Measurements from ENCODE around the gene RGMA.

DNA sequence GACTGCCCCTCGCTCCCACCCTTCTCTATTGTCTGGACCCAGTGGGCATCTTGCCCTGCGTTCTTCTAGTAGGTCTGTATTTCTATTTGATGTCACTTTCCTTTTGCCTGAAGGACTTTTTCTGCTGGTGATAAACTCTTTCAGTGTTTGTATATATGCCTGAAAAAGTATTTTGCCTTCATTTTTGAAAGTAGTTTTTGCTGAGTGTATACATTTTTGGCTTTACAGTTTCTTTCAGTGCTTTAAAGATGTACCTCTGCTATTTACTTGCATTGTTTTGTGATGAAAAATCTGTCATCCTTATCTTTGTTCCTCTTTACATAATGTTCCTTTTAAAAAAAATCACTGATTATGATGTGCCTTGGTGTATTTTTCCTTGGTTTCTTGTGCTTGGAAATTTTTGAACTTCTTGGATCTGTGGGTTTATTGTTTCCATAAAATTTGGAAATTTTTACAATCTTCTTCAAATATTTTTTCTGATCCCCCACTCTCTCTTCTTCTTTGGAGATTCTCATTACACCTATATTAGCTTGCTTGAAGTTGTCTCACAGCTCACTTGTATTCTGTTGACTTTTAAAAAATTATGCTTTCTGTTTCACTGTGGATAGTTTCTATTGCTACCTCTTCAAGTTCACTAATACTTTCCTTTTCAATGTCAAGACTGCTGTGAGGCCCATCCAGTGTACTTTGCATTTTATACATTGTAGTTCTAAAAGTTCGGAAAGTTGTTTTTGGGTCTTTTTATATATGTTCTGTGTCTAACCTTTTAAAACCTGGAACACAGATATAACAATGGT is 67.8 kb downstream of the RGMA start:
- TF ChIP-seq, protein P1, sequence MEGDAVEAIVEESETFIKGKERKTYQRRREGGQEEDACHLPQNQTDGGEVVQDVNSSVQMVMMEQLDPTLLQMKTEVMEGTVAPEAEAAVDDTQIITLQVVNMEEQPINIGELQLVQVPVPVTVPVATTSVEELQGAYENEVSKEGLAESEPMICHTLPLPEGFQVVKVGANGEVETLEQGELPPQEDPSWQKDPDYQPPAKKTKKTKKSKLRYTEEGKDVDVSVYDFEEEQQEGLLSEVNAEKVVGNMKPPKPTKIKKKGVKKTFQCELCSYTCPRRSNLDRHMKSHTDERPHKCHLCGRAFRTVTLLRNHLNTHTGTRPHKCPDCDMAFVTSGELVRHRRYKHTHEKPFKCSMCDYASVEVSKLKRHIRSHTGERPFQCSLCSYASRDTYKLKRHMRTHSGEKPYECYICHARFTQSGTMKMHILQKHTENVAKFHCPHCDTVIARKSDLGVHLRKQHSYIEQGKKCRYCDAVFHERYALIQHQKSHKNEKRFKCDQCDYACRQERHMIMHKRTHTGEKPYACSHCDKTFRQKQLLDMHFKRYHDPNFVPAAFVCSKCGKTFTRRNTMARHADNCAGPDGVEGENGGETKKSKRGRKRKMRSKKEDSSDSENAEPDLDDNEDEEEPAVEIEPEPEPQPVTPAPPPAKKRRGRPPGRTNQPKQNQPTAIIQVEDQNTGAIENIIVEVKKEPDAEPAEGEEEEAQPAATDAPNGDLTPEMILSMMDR (IDR thresholded peaks at IDR 0.05): no peak
- no peak for TF ChIP-seq POLR2AphosphoS5 (IDR thresholded peaks at IDR 0.05; ENCODE audit: insufficient read depth in 1 of 2, low read depth in 1 of 2)
- no peak for TF ChIP-seq POLR2A (IDR thresholded peaks at IDR 0.05)

Data from vagina (tissue), 2 donors.